Fibroblast of skin of left quadriceps (primary cell): ENCODE data around the gene ACTG1.

Source experiments
- DNase-seq, 2 experiments: peaks; one replicate each; pipeline ENCODE4 v3.0.0-alpha.2; 2013; ENCODE audit warnings: low read depth in 2 of 2

The ACTG1 gene

DNA sequence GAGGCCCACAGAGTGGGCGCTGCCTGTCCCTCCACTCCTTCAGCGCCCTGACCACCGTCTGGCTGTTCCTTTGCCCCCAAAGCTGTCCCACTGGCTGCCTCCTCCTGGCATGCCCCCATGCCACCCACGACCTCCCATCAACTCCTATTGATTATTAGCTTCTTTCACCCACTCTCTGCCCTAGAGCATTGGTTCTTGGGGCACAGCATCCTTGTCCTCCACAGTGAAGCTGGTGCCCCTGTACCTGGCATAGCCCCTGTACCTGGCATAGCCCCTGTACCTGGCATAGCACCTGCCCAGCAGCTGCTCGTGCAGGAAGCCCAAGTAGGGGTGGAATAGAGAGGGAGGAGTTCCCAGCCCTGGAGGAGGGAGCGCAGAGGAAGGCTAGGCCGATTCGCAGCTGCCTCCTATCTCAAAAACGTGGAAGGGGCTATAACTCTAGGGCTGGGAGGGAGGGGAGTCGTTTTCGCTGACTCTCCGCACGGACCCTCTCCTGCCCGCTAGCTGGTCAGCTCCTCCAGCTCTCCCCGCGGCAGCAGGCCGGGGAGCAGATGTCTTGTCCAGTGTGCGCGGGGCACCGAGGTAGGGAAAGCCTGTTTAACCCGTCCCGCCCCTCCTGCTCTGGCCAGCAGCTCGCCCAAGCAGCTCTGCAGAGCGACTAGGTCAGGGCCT, 5.7 kb upstream of the ACTG1 start:
- no peak for DNase-seq

- no peak for DNase-seq
Observed at GRCh38 chr17:81517339-81518112, 4.9 kb upstream of the ACTG1 start.

DNA sequence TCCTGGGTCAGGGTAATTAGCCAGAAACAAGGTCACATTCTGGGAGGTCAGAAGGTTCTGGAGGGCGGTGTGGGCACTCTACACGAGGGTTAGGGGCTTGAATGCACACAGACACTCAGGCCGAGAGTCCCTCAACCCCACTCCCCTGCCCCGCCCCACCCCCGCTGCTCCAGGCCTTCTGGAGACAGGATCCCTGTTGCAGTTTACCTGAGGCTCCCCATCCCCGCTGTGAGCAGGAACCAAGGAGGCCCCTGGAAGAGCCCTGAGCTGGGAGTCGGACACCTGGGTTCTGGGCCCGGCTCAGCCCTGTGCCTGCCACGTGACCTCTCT, 4.4 kb upstream of the ACTG1 start:
- DNase-seq, result no peak

- no peak for DNase-seq
Observed at GRCh38 chr17:81516439-81516838, 3.8 kb upstream of the ACTG1 start.

DNA sequence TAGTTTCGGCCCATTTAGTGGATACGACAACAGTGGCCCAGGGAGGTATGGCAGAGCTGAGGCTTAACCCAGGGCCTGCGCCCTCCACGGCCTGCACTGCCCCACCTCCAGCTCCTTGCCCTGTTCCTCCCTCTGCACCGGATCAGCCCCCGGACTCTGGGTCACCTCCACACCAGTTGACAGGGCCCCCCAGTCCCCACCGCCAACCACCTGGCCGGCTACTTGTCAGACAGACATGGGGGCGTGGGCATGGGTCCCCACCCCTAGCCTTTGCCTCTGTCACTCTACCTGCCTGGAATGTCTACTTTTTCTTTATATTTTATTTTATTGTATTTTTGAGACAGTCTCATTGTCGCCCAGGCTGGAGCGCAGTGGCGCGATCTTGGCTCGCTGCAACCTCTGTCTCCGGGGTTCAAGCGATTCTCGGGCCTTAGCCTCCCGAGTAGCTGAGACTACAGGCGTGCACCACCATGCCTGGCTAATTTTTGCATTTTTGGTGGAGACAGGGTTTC, 3.0 kb upstream of the ACTG1 start:
- DNase-seq, result no peak

GRCh38 chr17:81514739-81515529, 2.3 kb upstream of the ACTG1 start:
- DNase-seq, result peak; percentile 85 to 88

- DNase-seq, result no peak
Observed at GRCh38 chr17:81514489-81514738, 1.8 kb upstream of the ACTG1 start.

- DNase-seq, result no peak
Observed at GRCh38 chr17:81513753-81514488, 1.3 kb upstream of the ACTG1 start.

GRCh38 chr17:81513372-81513752, 763 bp upstream of the ACTG1 start:
- no peak for DNase-seq

DNA sequence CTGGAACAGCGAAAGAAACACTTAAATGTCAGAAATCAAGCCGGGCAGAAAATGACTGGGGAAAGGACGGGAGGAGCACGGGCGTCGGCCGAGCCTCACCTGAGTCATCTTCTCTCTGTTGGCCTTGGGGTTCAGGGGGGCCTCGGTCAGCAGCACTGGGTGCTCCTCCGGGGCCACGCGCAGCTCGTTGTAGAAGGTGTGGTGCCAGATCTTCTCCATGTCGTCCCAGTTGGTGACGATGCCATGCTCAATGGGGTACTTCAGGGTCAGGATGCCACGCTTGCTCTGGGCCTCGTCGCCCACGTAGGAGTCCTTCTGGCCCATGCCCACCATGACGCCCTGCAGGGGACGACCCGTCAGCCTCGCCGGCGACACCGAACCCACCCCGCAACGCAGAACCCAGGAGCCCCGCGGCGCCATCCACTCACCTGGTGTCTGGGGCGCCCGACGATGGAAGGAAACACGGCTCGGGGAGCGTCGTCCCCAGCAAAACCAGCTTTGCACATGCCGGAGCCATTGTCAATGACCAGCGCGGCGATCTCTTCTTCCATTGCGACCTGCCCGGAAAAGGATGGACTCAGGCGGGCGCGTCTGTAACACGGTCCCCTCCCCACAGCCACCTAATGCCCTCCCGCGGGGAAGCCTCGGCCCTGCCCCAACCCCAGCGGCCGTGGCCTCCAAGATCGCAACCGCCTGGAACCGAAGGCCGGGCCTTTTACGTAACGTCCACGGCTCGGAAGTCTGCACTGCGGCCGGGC, 616 bp downstream of the ACTG1 start:
- no peak for DNase-seq

- DNase-seq, result no peak
Observed at GRCh38 chr17:81511554-81511803, 1.1 kb downstream of the ACTG1 start.

- no peak for DNase-seq
Observed at GRCh38 chr17:81510785-81511553, 1.6 kb downstream of the ACTG1 start.

GRCh38 chr17:81509972-81510784, 2.4 kb downstream of the ACTG1 start:
- no peak for DNase-seq

- DNase-seq, result no peak
Observed at GRCh38 chr17:81509207-81509971, 3.2 kb downstream of the ACTG1 start.

DNA sequence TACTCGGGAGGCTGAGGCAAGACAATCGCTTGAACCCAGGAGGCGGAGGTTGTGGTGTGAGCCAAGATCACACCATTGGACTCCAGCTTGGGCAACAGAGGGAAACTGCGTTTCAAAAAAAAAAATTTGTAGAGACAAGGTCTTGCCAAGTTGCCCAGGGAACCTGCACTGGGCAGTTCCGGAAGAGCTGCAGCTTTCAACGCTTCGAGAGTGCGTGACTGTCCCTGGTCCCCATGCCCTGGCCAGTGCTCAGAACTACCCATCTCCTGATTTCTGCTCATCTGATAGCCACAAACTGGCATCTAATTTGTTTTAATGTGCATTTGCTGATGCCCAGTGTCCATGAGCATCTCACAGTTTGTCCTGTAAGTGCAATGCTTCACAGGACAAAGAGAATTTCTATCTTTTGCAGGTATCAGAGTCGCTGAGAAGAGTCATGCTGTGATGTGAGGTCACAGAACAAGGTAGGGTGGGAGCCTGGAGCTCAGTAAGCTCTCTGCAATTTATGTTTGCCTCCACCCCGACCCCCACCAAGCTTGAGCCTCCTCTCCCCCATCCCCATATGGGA, 3.9 kb downstream of the ACTG1 start:
- DNase-seq, result no peak

DNA sequence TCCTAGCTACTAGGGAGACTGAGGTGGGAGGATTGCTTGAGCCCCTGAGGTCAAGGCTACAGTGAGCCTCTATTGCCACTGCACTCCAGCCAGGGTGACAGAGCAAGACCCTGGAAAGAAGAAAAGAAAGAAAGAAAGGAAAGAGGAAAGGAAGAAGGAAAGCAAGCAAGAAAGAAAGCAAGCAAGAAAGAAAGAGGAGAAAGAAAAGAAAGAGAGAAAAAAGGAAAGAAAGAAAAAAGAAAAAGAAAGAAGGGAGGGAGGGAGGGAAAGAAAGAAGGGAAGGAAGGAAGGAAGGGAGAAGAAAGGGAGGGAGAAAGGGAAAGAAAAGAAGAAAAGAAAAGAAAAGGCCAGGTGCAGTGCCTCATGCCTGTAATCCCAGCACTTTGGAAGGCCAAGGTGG, 9.0 kb downstream of the ACTG1 start:
- no peak for DNase-seq

DNA sequence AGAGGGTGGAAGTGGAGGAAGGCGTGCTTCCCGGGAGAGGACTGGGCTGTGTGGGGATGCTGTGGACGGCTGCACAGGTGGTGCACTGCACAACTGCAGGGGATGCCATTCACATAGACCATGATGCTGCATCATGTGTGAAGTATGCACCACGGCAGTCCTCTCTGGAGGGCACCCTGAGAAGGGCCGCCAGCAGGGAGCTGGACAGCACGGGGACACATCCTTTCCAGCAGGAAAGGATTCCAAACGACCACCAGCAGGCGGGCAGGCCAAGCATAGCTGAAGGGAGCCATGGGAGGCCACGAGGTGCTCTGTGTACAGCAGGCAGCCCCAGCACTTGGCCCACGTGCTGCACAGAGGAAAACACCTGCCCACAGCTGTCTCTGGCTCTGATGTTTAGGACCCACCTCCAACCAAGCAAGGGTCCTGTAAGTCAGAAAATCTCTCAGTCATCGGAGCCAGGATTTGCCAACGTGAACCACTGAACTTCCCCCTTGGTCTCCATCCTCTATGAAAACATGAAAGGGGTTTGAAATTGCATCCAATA, 10.1 kb downstream of the ACTG1 start:
- DNase-seq, result no peak

DNA sequence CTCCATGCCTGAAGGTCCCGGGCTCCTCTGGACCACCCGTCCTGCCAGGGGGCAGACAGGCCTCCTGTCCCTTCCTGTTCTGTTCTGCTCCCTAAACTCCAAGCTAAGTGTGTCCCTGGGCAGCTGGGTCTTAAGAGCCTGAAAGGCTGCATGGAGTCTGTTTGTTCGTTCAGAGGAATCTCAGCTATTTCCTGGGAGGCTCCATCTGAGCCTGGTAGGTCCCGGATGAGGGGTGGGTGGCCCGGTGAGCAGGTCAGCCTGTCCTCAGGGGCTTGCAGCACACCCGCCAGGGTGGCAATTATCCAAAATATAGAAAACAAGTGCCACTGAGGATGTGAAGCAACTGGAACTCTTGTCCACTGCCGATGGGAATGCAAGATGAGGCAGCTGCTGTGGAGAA, 12.6 kb downstream of the ACTG1 start:
- DNase-seq, result no peak

- no peak for DNase-seq
Observed at GRCh38 chr17:81499601-81499970, 13.0 kb downstream of the ACTG1 start.
